Suprapubic skin (tissue), 4 donors: ENCODE results near the gene UGDH. TPM values are rescaled to one million over a fixed set of nuclear protein-coding genes. Genes with fewer than 3 reads are reported as not detected.
"Not testable (repeated sequence)": the region's sequence is repeated elsewhere in the genome, so short reads cannot be mapped to it uniquely, and the experiment has no call there.

Source experiments
- DNase-seq, 2 donors: peaks; one replicate each; pipeline ENCODE4 v3.0.0-alpha.2; 2019; ENCODE audit warnings: low spot score in 2 of 2
- H3K27ac ChIP-seq: fragments of 200-600 bp; sonication (generic); one replicate; pipeline ENCODE4 v1.5.1; 2019
- H3K27me3 ChIP-seq: fragments of 200-600 bp; sonication (generic); one replicate; pipeline ENCODE4 v1.5.1; 2019
- H3K36me3 ChIP-seq: fragments of 200-600 bp; sonication (generic); one replicate; pipeline ENCODE4 v1.5.1; 2019
- H3K4me1 ChIP-seq: fragments of 200-600 bp; sonication (generic); one replicate; pipeline ENCODE4 v1.5.1; 2019
- H3K4me3 ChIP-seq: fragments of 200-600 bp; sonication (generic); one replicate; pipeline ENCODE4 v1.5.1; 2019; ENCODE audit warnings: mild to moderate bottlenecking
- H3K9me3 ChIP-seq: fragments of 200-600 bp; sonication (generic); one replicate; pipeline ENCODE4 v1.5.1; 2019
- CTCF ChIP-seq, 2 donors: fragments of 200-600 bp in 1 of 2; fragments of 450-650 bp in 1 of 2; sonication (generic) in 1 of 2; IDR thresholded peaks; one replicate each; pipeline ENCODE4 v1.5.1; 2016 to 2019; ENCODE audit warnings: antibody characterized with exemption in 2 of 2, mild to moderate bottlenecking in 1 of 2, moderate library complexity in 1 of 2
- EP300 ChIP-seq: sonication (generic); formaldehyde crosslinking; IDR thresholded peaks from one replicate; pipeline ENCODE4 v1.6.1; 2017; ENCODE audit warnings: antibody characterized with exemption
- POLR2A ChIP-seq, 2 donors: fragments of 450-650 bp; IDR thresholded peaks; one replicate each; pipeline ENCODE4 v1.6.1; 2017; ENCODE audit warnings: antibody characterized with exemption in 2 of 2, mild to moderate bottlenecking in 2 of 2, moderate library complexity in 2 of 2
- POLR2AphosphoS5 ChIP-seq, 3 donors: sonication (generic); formaldehyde crosslinking; IDR thresholded peaks; one replicate each; pipeline ENCODE4 v1.6.1; 2017; ENCODE audit warnings: antibody characterized with exemption in 3 of 3
- WGBS: methylation state at CpG from one replicate; pipeline ENCODE4 v1.1.5; 2018; 5-methylcytosine and 5-hydroxymethylcytosine counted together
- total RNA-seq, 4 donors: library from RNA; depleted of rRNA; stranded (reverse); fragments of >200 nt; gene quantifications; one replicate each; pipeline ENCODE4 v1.1.0, GENCODE V29; 2016

The UGDH gene
- total RNA-seq, 4 donors from 2014 or later, result 20.6 to 28.7 (median 24.3) TPM

GRCh38 chr4:39555472-39555871 lies 28.2 kb upstream of the UGDH start:
- DNase-seq, result no peak
- Histone ChIP-seq H3K9me3 (no peaks in the 10 kb centered on the region), H3K27me3 (no peaks in the 10 kb centered on the region), H3K4me1 (no peaks in the 10 kb centered on the region), H3K4me3 (no peak overlapping the region), H3K27ac (no peak overlapping the region), H3K36me3 (peaks cover 33% of the 10 kb centered on the region)
- TF ChIP-seq POLR2A (IDR thresholded peaks at IDR 0.05) (no peak), CTCF (IDR thresholded peaks at IDR 0.05) (no peak), EP300 (no peak), POLR2AphosphoS5 (IDR thresholded peaks at IDR 0.05) (no peak)
- 100% methylated on average over 3 of the region's 3 CpGs for WGBS

- 93% methylated on average over 3 of the region's 3 CpGs for WGBS
- Histone ChIP-seq H3K4me1 (no peaks in the 10 kb centered on the region), H3K4me3 (no peak overlapping the region), H3K27me3 (no peaks in the 10 kb centered on the region), H3K36me3 (peaks cover 13% of the 10 kb centered on the region), H3K27ac (no peak overlapping the region), H3K9me3 (no peaks in the 10 kb centered on the region)
- DNase-seq, result no peak
- TF ChIP-seq CTCF (IDR thresholded peaks at IDR 0.05) (no peak), EP300 (no peak), POLR2A (IDR thresholded peaks at IDR 0.05) (no peak), POLR2AphosphoS5 (IDR thresholded peaks at IDR 0.05) (no peak)
Observed at GRCh38 chr4:39548425-39549067, 21.3 kb upstream of the UGDH start.

- Histone ChIP-seq H3K9me3 (no peaks in the 10 kb centered on the region), H3K4me1 (peaks cover 3% of the 10 kb centered on the region), H3K36me3 (peaks cover 6% of the 10 kb centered on the region), H3K27me3 (no peaks in the 10 kb centered on the region), H3K4me3 (no peak overlapping the region), H3K27ac (no peak overlapping the region)
- WGBS, result 0% methylated on average over 1 of the region's 1 CpG
- no peak for DNase-seq
- TF ChIP-seq EP300, result no peak
- TF ChIP-seq POLR2AphosphoS5 (IDR thresholded peaks at IDR 0.05), result no peak
- no peak for TF ChIP-seq CTCF (IDR thresholded peaks at IDR 0.05)
- TF ChIP-seq POLR2A (IDR thresholded peaks at IDR 0.05), result no peak
Observed at GRCh38 chr4:39544580-39545315, 17.5 kb upstream of the UGDH start.

GRCh38 chr4:39544080-39544479 lies 16.8 kb upstream of the UGDH start:
- DNase-seq, H3K27ac ChIP-seq, H3K4me1 ChIP-seq, H3K27me3 ChIP-seq, H3K4me3 ChIP-seq, H3K9me3 ChIP-seq, H3K36me3 ChIP-seq: not testable (repeated sequence)
- 90% methylated on average over 4 of the region's 4 CpGs for WGBS

GRCh38 chr4:39543034-39543433 lies 15.8 kb upstream of the UGDH start:
- no peak overlapping the region for H3K27ac ChIP-seq
- DNase-seq, result no peak
- H3K4me3 ChIP-seq, result no peak overlapping the region
- no peaks in the 10 kb centered on the region for H3K9me3 ChIP-seq
- TF ChIP-seq EP300, result no peak
- TF ChIP-seq POLR2AphosphoS5 (IDR thresholded peaks at IDR 0.05), result no peak
- no peak for TF ChIP-seq POLR2A (IDR thresholded peaks at IDR 0.05)
- TF ChIP-seq CTCF (IDR thresholded peaks at IDR 0.05), result no peak
- no peaks in the 10 kb centered on the region for H3K27me3 ChIP-seq
- peaks cover 6% of the 10 kb centered on the region for H3K36me3 ChIP-seq
- WGBS, result 75% methylated on average over 5 of the region's 5 CpGs
- peaks cover 3% of the 10 kb centered on the region for H3K4me1 ChIP-seq
